Measurements from ENCODE around the gene LSP1. TPM values are rescaled to one million over a fixed set of nuclear protein-coding genes. Genes with fewer than 3 reads are reported as not detected.

The LSP1 gene
- total and polyA plus RNA-seq, 2 of the 13 experiments (the other 11 are each of a cell fraction or from before 2014, with no cell fraction given) = 0.59 to 1.00 TPM

GRCh38 chr11:1817511-1817910, 35.4 kb upstream of the LSP1 start:
- in situ Hi-C loops (cut with HindIII; ENCODE audit: extremely low pct_ligation_motif_present, low pct_unique_long_range_greater_than_20kb) = no loop called here
- POLR2A ChIA-PET = no interaction called here
- Histone ChIP-seq H3K4me1 (ENCODE audit: insufficient read depth, low read length) (no peaks in the 10 kb centered on the region), H3K27me3 (ENCODE audit: control insufficient read depth in 1 of 2, insufficient read depth in 2 of 2, low read length in 2 of 2) (peaks cover 3 to 47% of the 10 kb centered on the region in 2 experiments; a peak in 3 of 5 replicates), H3K79me2 (ENCODE audit: insufficient read depth, low read length) (no peaks in the 10 kb centered on the region), H3K4me2 (ENCODE audit: low read depth, low read length) (no peak overlapping the region), H3K27ac (ENCODE audit: extremely low read length, insufficient read depth, low read length) (no peak overlapping the region), H3K36me3 (replicated peaks in 1 of 2; ENCODE audit: control insufficient read depth in 1 of 2, insufficient read depth in 2 of 2, low read length in 2 of 2) (no peaks in the 10 kb centered on the region), H3K4me3 (replicated peaks in 1 of 3; ENCODE audit: insufficient read depth in 1 of 3, low read depth in 2 of 3, low read length in 3 of 3) (no peak overlapping the region), H4K20me1 (ENCODE audit: insufficient read depth, low read length) (no peaks in the 10 kb centered on the region), H3K9ac (ENCODE audit: insufficient read depth, low read depth, low read length) (no peak overlapping the region), H3K9me3 (ENCODE audit: low read length) (0 out of 2 replicates have a peak, but pooled peaks cover 3% of the 10 kb centered on the region), H2AFZ (ENCODE audit: low read length) (no peak overlapping the region)
- no peak for DNase-seq (ENCODE audit: low spot score)
- WGBS (ENCODE audit: low lambda C conversion rate) = 0% methylated on average over 1 of the region's 1 CpG
- intact Hi-C loops (cut with micrococcal nuclease; ENCODE audit: unreplicated experiment) = no loop called here
- TF ChIP-seq ZBTB46 (CRISPR knock-in tag; IDR thresholded peaks at IDR 0.05; ENCODE audit: borderline replicate concordance) = no peak
- TF ChIP-seq ZBTB38 (CRISPR knock-in tag; IDR thresholded peaks at IDR 0.05) = no peak
- no peak for TF ChIP-seq ZIK1 (CRISPR knock-in tag; IDR thresholded peaks at IDR 0.05; ENCODE audit: borderline replicate concordance, low read depth)
- no peak for TF ChIP-seq NAIF1 (CRISPR knock-in tag; IDR thresholded peaks at IDR 0.05; ENCODE audit: borderline replicate concordance)
- TF ChIP-seq, protein P1, sequence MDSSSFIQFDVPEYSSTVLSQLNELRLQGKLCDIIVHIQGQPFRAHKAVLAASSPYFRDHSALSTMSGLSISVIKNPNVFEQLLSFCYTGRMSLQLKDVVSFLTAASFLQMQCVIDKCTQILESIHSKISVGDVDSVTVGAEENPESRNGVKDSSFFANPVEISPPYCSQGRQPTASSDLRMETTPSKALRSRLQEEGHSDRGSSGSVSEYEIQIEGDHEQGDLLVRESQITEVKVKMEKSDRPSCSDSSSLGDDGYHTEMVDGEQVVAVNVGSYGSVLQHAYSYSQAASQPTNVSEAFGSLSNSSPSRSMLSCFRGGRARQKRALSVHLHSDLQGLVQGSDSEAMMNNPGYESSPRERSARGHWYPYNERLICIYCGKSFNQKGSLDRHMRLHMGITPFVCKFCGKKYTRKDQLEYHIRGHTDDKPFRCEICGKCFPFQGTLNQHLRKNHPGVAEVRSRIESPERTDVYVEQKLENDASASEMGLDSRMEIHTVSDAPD (CRISPR knock-in tag; IDR thresholded peaks at IDR 0.05) = no peak
- TF ChIP-seq MAF1 (CRISPR knock-in tag; IDR thresholded peaks at IDR 0.05; ENCODE audit: borderline replicate concordance) = no peak
- no peak for ATAC-seq
- CTCF ChIA-PET (ENCODE audit: low intra/inter-chr PET ratio, low total read pairs) = no interaction called here
- no TSS peak for BruUV-seq (replicated peaks)
- no peak for FAIRE-seq

All from HepG2 (cell line).